Activated naive CD8-positive, alpha-beta T cell treated with anti-CD3 and anti-CD28 coated beads, Interleukin-2, amount 10 ng/mL, durations not matched to agents 7 days and 5 days (primary cell): Measurements from ENCODE around the gene CDC42SE2. TPM values are rescaled to one million over a fixed set of nuclear protein-coding genes. Genes with fewer than 3 reads are reported as not detected.
"Not testable (repeated sequence)": the region's sequence is repeated elsewhere in the genome, so short reads cannot be mapped to it uniquely, and the experiment has no call there.

Experiments
- ATAC-seq: fragments of 150-1000 bp; cut with Tn5 transposase; one replicate; pipeline ENCODE4 v1.10.0; 2021; ENCODE audit warnings: low read depth, moderate library complexity
- POLR2A ChIA-PET: fragments of 350-600 bp; sonication (Branson Sonifier 250); formaldehyde crosslinking; loops from one replicate; lab custom pipeline; 2021; ENCODE audit warnings: antibody characterized with exemption; lab: Charles Lee
- DNase-seq: peaks from one replicate; pipeline ENCODE4 v3.0.0; 2021
- H3K27ac Mint-ChIP-seq: one replicate; pipeline ENCODE4 v1.8.0; 2022; ENCODE audit warnings: mild to moderate bottlenecking, mixed read lengths
- H3K27me3 Mint-ChIP-seq: one replicate; pipeline ENCODE4 v1.8.0; 2022; ENCODE audit warnings: mild to moderate bottlenecking, moderate library complexity, mixed read lengths
- H3K36me3 Mint-ChIP-seq: one replicate; pipeline ENCODE4 v1.8.0; 2021; ENCODE audit warnings: mild to moderate bottlenecking, mixed read lengths
- H3K4me1 Mint-ChIP-seq: one replicate; pipeline ENCODE4 v1.8.0; 2021; ENCODE audit warnings: mixed read lengths
- H3K4me3 Mint-ChIP-seq: one replicate; pipeline ENCODE4 v1.8.0; 2022; ENCODE audit warnings: mild to moderate bottlenecking, moderate library complexity, mixed read lengths
- H3K9me3 Mint-ChIP-seq: one replicate; pipeline ENCODE4 v1.8.0; 2021; ENCODE audit warnings: mixed read lengths
- total RNA-seq, 2 experiments: library from RNA; stranded (reverse); gene quantifications; one replicate each; pipeline ENCODE4 v1.2.3, GENCODE V29; 2021

The CDC42SE2 gene
- total RNA-seq, 2 experiments from 2014 or later, result 193 to 199 TPM

GRCh38 chr5:131338051-131338453 lies 74.2 kb downstream of the CDC42SE2 start:
- ATAC-seq (no peak), DNase-seq (no peak)
- H3K27me3 Mint-ChIP-seq, result no peaks in the 10 kb centered on the region
- POLR2A ChIA-PET, result no interaction called here
- peaks cover 81% of the 10 kb centered on the region for H3K36me3 Mint-ChIP-seq
- no peak overlapping the region for H3K4me3 Mint-ChIP-seq
- H3K27ac Mint-ChIP-seq, result no peak overlapping the region
- peaks cover 37% of the 10 kb centered on the region for H3K4me1 Mint-ChIP-seq
- peaks cover 26% of the 10 kb centered on the region for H3K9me3 Mint-ChIP-seq

GRCh38 chr5:131344288-131344687 lies 80.4 kb downstream of the CDC42SE2 start:
- H3K9me3 Mint-ChIP-seq, result peaks cover 17% of the 10 kb centered on the region
- DNase-seq, ATAC-seq, H3K4me3 Mint-ChIP-seq, H3K27ac Mint-ChIP-seq, H3K27me3 Mint-ChIP-seq: not testable (repeated sequence)
- POLR2A ChIA-PET, result interaction anchor here (1.1 kb wide), 1 partner anchor 35 kb away, joined by 3 read pairs; no protein-coding TSS in a partner anchor
- H3K4me1 Mint-ChIP-seq, result peaks cover 20% of the 10 kb centered on the region
- peaks cover 85% of the 10 kb centered on the region for H3K36me3 Mint-ChIP-seq

- H3K9me3 Mint-ChIP-seq, result peaks cover 15% of the 10 kb centered on the region
- DNase-seq, ATAC-seq, H3K4me3 Mint-ChIP-seq, H3K27me3 Mint-ChIP-seq: not testable (repeated sequence)
- H3K36me3 Mint-ChIP-seq, result peaks cover 67% of the 10 kb centered on the region
- H3K4me1 Mint-ChIP-seq, result peaks cover 17% of the 10 kb centered on the region
- POLR2A ChIA-PET, result interaction anchor here (0.6 kb wide), 2 partner anchors 73 to 171 kb away, joined by 3 read pairs; no protein-coding TSS in a partner anchor
- peak overlapping the region; percentile 48 for H3K27ac Mint-ChIP-seq
These were observed 82.4 kb downstream of the CDC42SE2 start for GRCh38 chr5:131346204-131346603.

- no peaks in the 10 kb centered on the region for H3K27me3 Mint-ChIP-seq
- POLR2A ChIA-PET, result no interaction called here
- no peaks in the 10 kb centered on the region for H3K9me3 Mint-ChIP-seq
- no peak for ATAC-seq
- peaks cover 11% of the 10 kb centered on the region for H3K36me3 Mint-ChIP-seq
- no peak overlapping the region for H3K4me3 Mint-ChIP-seq
- DNase-seq, result no peak
- peaks cover 36% of the 10 kb centered on the region for H3K4me1 Mint-ChIP-seq
- H3K27ac Mint-ChIP-seq, result no peak overlapping the region
These were observed 90.1 kb downstream of the CDC42SE2 start for GRCh38 chr5:131353991-131354390.

- H3K27ac Mint-ChIP-seq, result peak overlapping the region; percentile 48
- DNase-seq (no peak), ATAC-seq (no peak)
- H3K4me1 Mint-ChIP-seq, result peaks cover 41% of the 10 kb centered on the region
- no peaks in the 10 kb centered on the region for H3K9me3 Mint-ChIP-seq
- peaks cover 24% of the 10 kb centered on the region for H3K36me3 Mint-ChIP-seq
- no peaks in the 10 kb centered on the region for H3K27me3 Mint-ChIP-seq
- peak overlapping the region; percentile 10 for H3K4me3 Mint-ChIP-seq
- POLR2A ChIA-PET, result interaction anchor here (1.0 kb wide), 1 partner anchor 89 kb away, joined by 5 read pairs; no protein-coding TSS in a partner anchor
These were observed 92.2 kb downstream of the CDC42SE2 start for GRCh38 chr5:131355971-131356528.

GRCh38 chr5:131356619-131357018 lies 92.8 kb downstream of the CDC42SE2 start:
- ATAC-seq (no peak), DNase-seq (no peak)
- Mint-ChIP-seq H3K4me3 (no peak overlapping the region), H3K36me3 (peaks cover 26% of the 10 kb centered on the region), H3K27ac (no peak overlapping the region), H3K9me3 (no peaks in the 10 kb centered on the region), H3K4me1 (peaks cover 44% of the 10 kb centered on the region), H3K27me3 (no peaks in the 10 kb centered on the region)
- POLR2A ChIA-PET, result interaction anchor here (1.0 kb wide), 1 partner anchor 90 kb away, joined by 5 read pairs; no protein-coding TSS in a partner anchor

- peaks cover 46% of the 10 kb centered on the region for H3K4me1 Mint-ChIP-seq
- ATAC-seq, result peak; percentile 86
- peak overlapping the region; percentile 33 for H3K4me3 Mint-ChIP-seq
- POLR2A ChIA-PET, result interaction anchor here (0.8 to 0.9 kb wide), 2 partner anchors 27 to 193 kb away, joined by 3 read pairs; no protein-coding TSS in a partner anchor
- peaks cover 27% of the 10 kb centered on the region for H3K36me3 Mint-ChIP-seq
- H3K27ac Mint-ChIP-seq, result peak overlapping the region; percentile 63
- DNase-seq, result no peak
- no peaks in the 10 kb centered on the region for H3K9me3 Mint-ChIP-seq
- no peaks in the 10 kb centered on the region for H3K27me3 Mint-ChIP-seq
These were observed 94.1 kb downstream of the CDC42SE2 start for GRCh38 chr5:131357739-131358561.

- ATAC-seq (no peak), DNase-seq (no peak)
- no peak overlapping the region for H3K4me3 Mint-ChIP-seq
- POLR2A ChIA-PET, result no interaction called here
- no peaks in the 10 kb centered on the region for H3K27me3 Mint-ChIP-seq
- peaks cover 32% of the 10 kb centered on the region for H3K36me3 Mint-ChIP-seq
- H3K27ac Mint-ChIP-seq, result no peak overlapping the region
- H3K4me1 Mint-ChIP-seq, result peaks cover 53% of the 10 kb centered on the region
- H3K9me3 Mint-ChIP-seq, result no peaks in the 10 kb centered on the region
These were observed 97.9 kb downstream of the CDC42SE2 start for GRCh38 chr5:131361677-131362315.

- ATAC-seq, result peak; percentile 19
- peaks cover 49% of the 10 kb centered on the region for H3K4me1 Mint-ChIP-seq
- H3K36me3 Mint-ChIP-seq, result peaks cover 44% of the 10 kb centered on the region
- peak overlapping the region; percentile 83 for H3K27ac Mint-ChIP-seq
- H3K27me3 Mint-ChIP-seq, result no peaks in the 10 kb centered on the region
- DNase-seq, result no peak
- H3K9me3 Mint-ChIP-seq, result no peaks in the 10 kb centered on the region
- H3K4me3 Mint-ChIP-seq, result peak overlapping the region; percentile 0
- POLR2A ChIA-PET, result interaction anchor here (0.8 to 3.0 kb wide), 3 partner anchors 11 to 19 kb away, joined by 3 to 14 read pairs (median 5); no protein-coding TSS in a partner anchor
These were observed 100.1 kb downstream of the CDC42SE2 start for GRCh38 chr5:131363811-131364506.

GRCh38 chr5:131364507-131365050 lies 100.7 kb downstream of the CDC42SE2 start:
- peak overlapping the region; percentile 83 for H3K27ac Mint-ChIP-seq
- DNase-seq (no peak), ATAC-seq (peak; percentile 96)
- H3K4me1 Mint-ChIP-seq, result peaks cover 54% of the 10 kb centered on the region
- H3K36me3 Mint-ChIP-seq, result peaks cover 46% of the 10 kb centered on the region
- POLR2A ChIA-PET, result interaction anchor here (0.8 to 3.0 kb wide), 5 partner anchors 11 to 100 kb away, joined by 3 to 14 read pairs (median 4); no protein-coding TSS in a partner anchor
- no peaks in the 10 kb centered on the region for H3K9me3 Mint-ChIP-seq
- H3K27me3 Mint-ChIP-seq, result no peaks in the 10 kb centered on the region
- peak overlapping the region; percentile 41 for H3K4me3 Mint-ChIP-seq

GRCh38 chr5:131366428-131366827 lies 102.6 kb downstream of the CDC42SE2 start:
- no peak for ATAC-seq
- no peaks in the 10 kb centered on the region for H3K9me3 Mint-ChIP-seq
- POLR2A ChIA-PET, result interaction anchor here (0.6 to 3.0 kb wide), 2 partner anchors 9 to 1008 kb away, joined by 3 to 14 read pairs; no protein-coding TSS in a partner anchor
- H3K27me3 Mint-ChIP-seq, result no peaks in the 10 kb centered on the region
- H3K36me3 Mint-ChIP-seq, result peaks cover 46% of the 10 kb centered on the region
- peak overlapping the region; percentile 18 for H3K27ac Mint-ChIP-seq
- no peak for DNase-seq
- no peak overlapping the region for H3K4me3 Mint-ChIP-seq
- H3K4me1 Mint-ChIP-seq, result peaks cover 56% of the 10 kb centered on the region

GRCh38 chr5:131367219-131367860 lies 103.5 kb downstream of the CDC42SE2 start:
- no peak for ATAC-seq
- POLR2A ChIA-PET, result interaction anchor here (0.6 to 3.0 kb wide), 2 partner anchors 8 to 81 kb away, joined by 4 to 14 read pairs; no protein-coding TSS in a partner anchor

More at GRCh38 chr5:131367219-131367860, 103.5 kb downstream of the CDC42SE2 start:
- Mint-ChIP-seq H3K9me3 (no peaks in the 10 kb centered on the region), H3K4me3 (peak overlapping the region; percentile 29), H3K4me1 (peaks cover 57% of the 10 kb centered on the region), H3K36me3 (peaks cover 48% of the 10 kb centered on the region), H3K27me3 (no peaks in the 10 kb centered on the region), H3K27ac (peak overlapping the region; percentile 37)
- no peak for DNase-seq
